IPS DF 6.9 (cell line): ENCODE measurements around the gene C10orf71.

Experiments used
- DNase-seq: peaks from one replicate; pipeline ENCODE4 v3.0.0-alpha.2; 2013; ENCODE audit warnings: low read depth, low spot score
- H3K27ac ChIP-seq: one replicate; pipeline ENCODE4 v1.5.1; 2013; ENCODE audit warnings: low read length, control low read depth
- H3K27me3 ChIP-seq: 2 replicates; pipeline ENCODE4 v1.6.1; 2013; ENCODE audit warnings: mild to moderate bottlenecking, low read length; ENCODE audit not compliant: control insufficient read depth, insufficient read depth
- H3K36me3 ChIP-seq: 2 replicates; pipeline ENCODE4 v1.6.1; 2013; ENCODE audit warnings: low read length; ENCODE audit not compliant: control insufficient read depth, insufficient read depth
- H3K4me1 ChIP-seq: 2 replicates; pipeline ENCODE4 v1.6.1; 2013; ENCODE audit warnings: low read length; ENCODE audit not compliant: control insufficient read depth, insufficient read depth
- H3K4me3 ChIP-seq: 2 replicates; pipeline ENCODE4 v1.5.1; 2013; ENCODE audit warnings: mild to moderate bottlenecking, low read length
- H3K9me3 ChIP-seq: 2 replicates; pipeline ENCODE4 v1.6.1; 2013; ENCODE audit warnings: low read length, inconsistent platforms; ENCODE audit not compliant: control insufficient read depth, insufficient read depth
- WGBS: extraction: QIAGEN DNeasy Blood & Tissue Kit; methylation state at CpG from one replicate; pipeline ENCODE4 v1.1.7; 2013; ENCODE audit warnings: mixed read lengths, missing lambda C conversion rate; ENCODE audit not compliant: insufficient read length, insufficient coverage; 5-methylcytosine and 5-hydroxymethylcytosine counted together

The C10orf71 gene

GRCh38 chr10:49351669-49352068, 52.7 kb downstream of the C10orf71 start:
- Histone ChIP-seq H3K27me3 (no peaks in the 10 kb centered on the region), H3K4me3 (no peak overlapping the region), H3K27ac (no peak overlapping the region), H3K9me3 (no peaks in the 10 kb centered on the region), H3K4me1 (no peaks in the 10 kb centered on the region), H3K36me3 (no peaks in the 10 kb centered on the region)
- no CpG with 5 or more reads among the region's 4 CpGs for WGBS
- DNase-seq = no peak

- no CpG with 5 or more reads among the region's 2 CpGs for WGBS
- DNase-seq = no peak
- Histone ChIP-seq H3K36me3 (no peaks in the 10 kb centered on the region), H3K4me3 (no peak overlapping the region), H3K27me3 (no peaks in the 10 kb centered on the region), H3K27ac (no peak overlapping the region), H3K9me3 (no peaks in the 10 kb centered on the region), H3K4me1 (no peaks in the 10 kb centered on the region)
These were observed 53.4 kb downstream of the C10orf71 start for GRCh38 chr10:49352323-49352722.

- no peaks in the 10 kb centered on the region for H3K36me3 ChIP-seq
- no CpG with 5 or more reads among the region's 6 CpGs for WGBS
- no peaks in the 10 kb centered on the region for H3K9me3 ChIP-seq
- no peaks in the 10 kb centered on the region for H3K4me1 ChIP-seq
- no peak overlapping the region for H3K27ac ChIP-seq
- no peak overlapping the region for H3K4me3 ChIP-seq
- H3K27me3 ChIP-seq = no peaks in the 10 kb centered on the region
- DNase-seq = no peak
These were observed 54.3 kb downstream of the C10orf71 start for GRCh38 chr10:49353026-49353894.

GRCh38 chr10:49353895-49354566, 55.1 kb downstream of the C10orf71 start:
- H3K36me3 ChIP-seq = no peaks in the 10 kb centered on the region
- no peak overlapping the region for H3K27ac ChIP-seq
- no peaks in the 10 kb centered on the region for H3K27me3 ChIP-seq
- H3K4me1 ChIP-seq = no peaks in the 10 kb centered on the region
- no CpG with 5 or more reads among the region's 8 CpGs for WGBS
- no peaks in the 10 kb centered on the region for H3K9me3 ChIP-seq
- no peak overlapping the region for H3K4me3 ChIP-seq
- DNase-seq = no peak

- Histone ChIP-seq H3K9me3 (no peaks in the 10 kb centered on the region), H3K27me3 (no peaks in the 10 kb centered on the region), H3K36me3 (no peaks in the 10 kb centered on the region), H3K4me1 (no peaks in the 10 kb centered on the region), H3K4me3 (no peak overlapping the region), H3K27ac (no peak overlapping the region)
- DNase-seq = no peak
- no CpG with 5 or more reads among the region's 3 CpGs for WGBS
These were observed 55.6 kb downstream of the C10orf71 start for GRCh38 chr10:49354593-49354992.

- no peak overlapping the region for H3K4me3 ChIP-seq
- H3K9me3 ChIP-seq = no peaks in the 10 kb centered on the region
- H3K27me3 ChIP-seq = no peaks in the 10 kb centered on the region
- no peak for DNase-seq
- no CpG with 5 or more reads among the region's 3 CpGs for WGBS
- H3K27ac ChIP-seq = no peak overlapping the region
- H3K4me1 ChIP-seq = no peaks in the 10 kb centered on the region
- H3K36me3 ChIP-seq = no peaks in the 10 kb centered on the region
These were observed 56.3 kb downstream of the C10orf71 start for GRCh38 chr10:49355221-49355620.

GRCh38 chr10:49356181-49356580, 57.2 kb downstream of the C10orf71 start:
- Histone ChIP-seq H3K9me3 (no peaks in the 10 kb centered on the region), H3K4me3 (no peak overlapping the region), H3K36me3 (no peaks in the 10 kb centered on the region), H3K27ac (no peak overlapping the region), H3K27me3 (no peaks in the 10 kb centered on the region), H3K4me1 (no peaks in the 10 kb centered on the region)
- no CpG with 5 or more reads among the region's 4 CpGs for WGBS
- no peak for DNase-seq

- no peak for DNase-seq
- H3K4me3 ChIP-seq = no peak overlapping the region
- no peaks in the 10 kb centered on the region for H3K4me1 ChIP-seq
- H3K27ac ChIP-seq = no peak overlapping the region
- no peaks in the 10 kb centered on the region for H3K27me3 ChIP-seq
- no CpG with 5 or more reads among the region's 1 CpG for WGBS
- no peaks in the 10 kb centered on the region for H3K9me3 ChIP-seq
- H3K36me3 ChIP-seq = no peaks in the 10 kb centered on the region
These were observed 58.0 kb downstream of the C10orf71 start for GRCh38 chr10:49356944-49357343.

GRCh38 chr10:49357910-49358309, 58.9 kb downstream of the C10orf71 start:
- WGBS = no CpG with 5 or more reads among the region's 2 CpGs
- Histone ChIP-seq H3K4me1 (no peaks in the 10 kb centered on the region), H3K9me3 (no peaks in the 10 kb centered on the region), H3K27me3 (no peaks in the 10 kb centered on the region), H3K4me3 (no peak overlapping the region), H3K27ac (no peak overlapping the region), H3K36me3 (no peaks in the 10 kb centered on the region)
- no peak for DNase-seq

- Histone ChIP-seq H3K27me3 (no peaks in the 10 kb centered on the region), H3K27ac (no peak overlapping the region), H3K36me3 (no peaks in the 10 kb centered on the region), H3K4me3 (no peak overlapping the region), H3K4me1 (no peaks in the 10 kb centered on the region), H3K9me3 (no peaks in the 10 kb centered on the region)
- no CpG with 5 or more reads among the region's 13 CpGs for whole genome bisulfite sequencing
- DNase-seq = no peak
These were observed 60.6 kb downstream of the C10orf71 start for GRCh38 chr10:49359349-49360270.
